NCI-H2107 treated with DMSO at 0.1 percent for 48 hours (cell line): ENCODE measurements around the gene STK32C.
"Not testable (repeated sequence)": the region's sequence is repeated elsewhere in the genome, so short reads cannot be mapped to it uniquely, and the experiment has no call there.

ENCODE experiments used
- DNase-seq: peaks from one replicate; lab custom pipeline; 2025; ENCODE audit not compliant: unreplicated experiment; lab: John Stamatoyannopoulos, UW

STK32C gene

GRCh38 chr10:132269266-132270230 is 38.2 kb downstream of the STK32C start:
- DNase-seq, result no peak

GRCh38 chr10:132267916-132268315 is 39.8 kb downstream of the STK32C start:
- DNase-seq, result not testable (repeated sequence)

- DNase-seq, result no peak
Measured at GRCh38 chr10:132266594-132267161, 41.1 kb downstream of the STK32C start.

- DNase-seq, result no peak
Measured at GRCh38 chr10:132265890-132266496, 41.8 kb downstream of the STK32C start.

- no peak for DNase-seq
Measured at GRCh38 chr10:132264966-132265889, 42.5 kb downstream of the STK32C start.

GRCh38 chr10:132264306-132264950 is 43.3 kb downstream of the STK32C start:
- no peak for DNase-seq

GRCh38 chr10:132263866-132264265 is 43.9 kb downstream of the STK32C start:
- DNase-seq, result no peak

GRCh38 chr10:132259702-132260482 is 47.9 kb downstream of the STK32C start:
- no peak for DNase-seq

- no peak for DNase-seq
Measured at GRCh38 chr10:132258423-132258822, 49.3 kb downstream of the STK32C start.

- no peak for DNase-seq
Measured at GRCh38 chr10:132257907-132258306, 49.8 kb downstream of the STK32C start.

- DNase-seq, result no peak
Measured at GRCh38 chr10:132257271-132257670, 50.5 kb downstream of the STK32C start.

GRCh38 chr10:132256866-132257265 is 50.9 kb downstream of the STK32C start:
- no peak for DNase-seq

- DNase-seq, result no peak
Measured at GRCh38 chr10:132255489-132256344, 52.0 kb downstream of the STK32C start.

- no peak for DNase-seq
Measured at GRCh38 chr10:132254841-132255240, 52.9 kb downstream of the STK32C start.

- DNase-seq, result no peak
Measured at GRCh38 chr10:132253092-132253687, 54.6 kb downstream of the STK32C start.

GRCh38 chr10:132252412-132252811 is 55.3 kb downstream of the STK32C start:
- no peak for DNase-seq

- DNase-seq, result no peak
Measured at GRCh38 chr10:132251928-132252327, 55.8 kb downstream of the STK32C start.
